Endothelial cell of umbilical vein (primary cell): ENCODE results near the gene FLG. TPM values are rescaled to one million over a fixed set of nuclear protein-coding genes. Genes with fewer than 3 reads are reported as not detected.

ENCODE experiments used
- BruUV-seq: library from RNA; stranded (reverse); fragments of 400-500 nt; replicated peaks from 2 replicates; lab custom pipeline; 2021; lab: Mats Ljungman, UMichigan
- CTCF ChIA-PET: fragments of 300-600, 350-600 bp; sonication (Branson Sonifier 250); formaldehyde crosslinking; loops from one replicate; lab custom pipeline; 2021; ENCODE audit warnings: antibody characterized with exemption, inconsistent platforms; lab: Charles Lee
- POLR2A ChIA-PET: fragments of 300-600, 350-600 bp; sonication (Branson Sonifier 250); formaldehyde crosslinking; loops from one replicate; lab custom pipeline; 2021; ENCODE audit warnings: antibody characterized with exemption, inconsistent platforms; lab: Charles Lee
- DNase-seq: peaks from one replicate; pipeline ENCODE4 v3.0.0-alpha.2; 2011; ENCODE audit warnings: low read depth, low spot score
- FAIRE-seq: peaks from 2 replicates; lab custom pipeline; 2011; peaks lifted over from hg19 to GRCh38; lab: Jason Lieb, UNC
- H2AFZ ChIP-seq: 2 replicates; pipeline ENCODE4 v1.6.0; 2012; ENCODE audit warnings: low read depth, low read length, control low read depth, inconsistent platforms
- H3K27ac ChIP-seq: 2 replicates; pipeline ENCODE4 v1.5.1; 2011; ENCODE audit warnings: low read depth, mild to moderate bottlenecking, control low read depth, low read length, moderate library complexity; ENCODE audit not compliant: insufficient read depth
- H3K27me3 ChIP-seq, 2 experiments: 2 replicates each; pipeline versions ENCODE4 v1.6.0 to v1.6.1; 2011; ENCODE audit warnings: low read length in 2 of 2, mixed read lengths in 1 of 2; ENCODE audit not compliant: control insufficient read depth in 2 of 2, insufficient read depth in 2 of 2
- H3K36me3 ChIP-seq, 2 experiments: 2 replicates in 1 of 2; 3 replicates in 1 of 2; pipeline ENCODE4 v1.5.1; 2011; ENCODE audit warnings: low read length in 2 of 2, mild to moderate bottlenecking in 1 of 2, moderate library complexity in 1 of 2; ENCODE audit not compliant: control insufficient read depth in 2 of 2, insufficient read depth in 2 of 2; ENCODE audit errors: extremely low read depth in 1 of 2
- H3K4me1 ChIP-seq: 3 replicates; pipeline ENCODE4 v1.5.1; 2011; ENCODE audit warnings: mild to moderate bottlenecking, low read length; ENCODE audit not compliant: control insufficient read depth, insufficient read depth; ENCODE audit errors: extremely low read depth
- H3K4me2 ChIP-seq: 2 replicates; pipeline ENCODE4 v1.6.1; 2011; ENCODE audit warnings: low read length, control low read depth, mixed read lengths; ENCODE audit not compliant: insufficient read depth
- H3K4me3 ChIP-seq, 3 experiments: fragments of 200-600 bp in 1 of 3; sonication (generic), shearing (Covaris generic) in 1 of 3; replicated peaks in 1 of 3; 2 replicates each; pipeline ENCODE4 v1.5.1; 2011 to 2016; ENCODE audit warnings: control low read depth in 3 of 3, low read length in 3 of 3, mild to moderate bottlenecking in 2 of 3, inconsistent platforms in 1 of 3, low read depth in 1 of 3, moderate library complexity in 1 of 3; ENCODE audit not compliant: insufficient read depth in 1 of 3
- H3K79me2 ChIP-seq: 2 replicates; pipeline ENCODE4 v1.6.0; 2012; ENCODE audit warnings: low read length, inconsistent platforms; ENCODE audit not compliant: control insufficient read depth, insufficient read depth
- H3K9ac ChIP-seq: replicated peaks from 2 replicates; pipeline ENCODE3; 2011; ENCODE audit warnings: low read length, control low read depth; ENCODE audit not compliant: insufficient read depth; ENCODE audit errors: extremely low read depth
- H3K9me1 ChIP-seq: replicated peaks from 3 replicates; pipeline ENCODE4 v1.6.0; 2011; ENCODE audit warnings: mild to moderate bottlenecking, low read length; ENCODE audit not compliant: control insufficient read depth, insufficient read depth; ENCODE audit errors: extremely low read depth
- H3K9me3 ChIP-seq: replicated peaks from 2 replicates; pipeline ENCODE4 v1.5.1; 2012; ENCODE audit warnings: low read length, inconsistent platforms; ENCODE audit not compliant: control insufficient read depth, insufficient read depth
- H4K20me1 ChIP-seq: replicated peaks from 2 replicates; pipeline ENCODE3; 2011; ENCODE audit warnings: mild to moderate bottlenecking, low read length; ENCODE audit not compliant: control insufficient read depth, insufficient read depth; ENCODE audit errors: extremely low read depth
- EZH2 ChIP-seq: IDR thresholded peaks from 2 replicates; pipeline ENCODE4 v1.6.1; 2012; ENCODE audit warnings: borderline replicate concordance, low read depth, mild to moderate bottlenecking, moderate library complexity, low read length, inconsistent platforms; ENCODE audit not compliant: severe bottlenecking
- FOS ChIP-seq: IDR thresholded peaks from 2 replicates; pipeline ENCODE4 v1.6.1; 2011; ENCODE audit warnings: mild to moderate bottlenecking, low read length, moderate library complexity, borderline replicate concordance; ENCODE audit not compliant: insufficient read depth
- GATA2 ChIP-seq: IDR thresholded peaks from 2 replicates; pipeline ENCODE4 v1.7.0; 2011; ENCODE audit warnings: low read depth, mild to moderate bottlenecking, moderate library complexity, mixed read lengths, low read length; ENCODE audit not compliant: insufficient read length, insufficient read depth
- JUN ChIP-seq: IDR thresholded peaks from 2 replicates; pipeline ENCODE4 v1.6.1; 2011; ENCODE audit warnings: borderline replicate concordance, low read depth; ENCODE audit not compliant: insufficient read length, insufficient read depth
- MYC ChIP-seq: IDR thresholded peaks from one replicate; pipeline ENCODE4 v1.6.1; 2011; ENCODE audit warnings: mild to moderate bottlenecking, low read depth, low read length
- POLR2A ChIP-seq: IDR thresholded peaks from 2 replicates; pipeline ENCODE4 v1.6.1; 2012; ENCODE audit warnings: low read depth, mild to moderate bottlenecking, control low read depth, low read length
- POLR2AphosphoS5 ChIP-seq: IDR thresholded peaks from 2 replicates; pipeline ENCODE4 v1.6.1; 2012; ENCODE audit warnings: low read depth, mild to moderate bottlenecking, control low read depth, low read length, moderate library complexity; ENCODE audit not compliant: insufficient read depth
- dilution Hi-C: fragments of 300-500 bp; cut with MboI; formaldehyde crosslinking; loops from one replicate; pipeline ENCODE4 v1.15.0; 2019; ENCODE audit warnings: low sequenced_read_pairs; ENCODE audit not compliant: extremely low pct_ligation_motif_present
- intact Hi-C: fragments of 100-400 bp; cut with micrococcal nuclease; formaldehyde crosslinking; loops from one replicate; pipeline ENCODE4 v1.10.0; 2022
- polyA plus RNA-seq, 4 experiments: library from polyadenylated mRNA; depleted of rRNA in 3 of 4; stranded (reverse) in 3 of 4; unstranded in 1 of 4; fragments of >200 nt; gene quantifications; 2 replicates each; pipeline versions ENCODE4 v1.2.1 to v1.2.3, GENCODE V29; 2011 to 2012; ENCODE audit warnings: missing spikeins in 1 of 4
- total RNA-seq: library from RNA; stranded (reverse); gene quantifications from 2 replicates; pipeline ENCODE4 v1.2.3, GENCODE V29; 2021
- TF ChIP-seq, protein P1 (sequence below): IDR thresholded peaks from 2 replicates; pipeline ENCODE4 v1.6.1; 2011; ENCODE audit not compliant: insufficient read depth, insufficient read length
- TF ChIP-seq, protein P2 (sequence below), 2 donors: IDR thresholded peaks; 1 replicate in 1 of 2; 2 replicates in 1 of 2; pipeline ENCODE4 v1.5.1; 2011; ENCODE audit warnings: low read length in 2 of 2, mild to moderate bottlenecking in 2 of 2, moderate library complexity in 2 of 2, control low read depth in 1 of 2, inconsistent platforms in 1 of 2, low read depth in 1 of 2; ENCODE audit not compliant: insufficient read depth in 1 of 2; ENCODE audit errors: extremely low read depth in 1 of 2

The FLG gene
- total and polyA plus RNA-seq, 2 donors (not counting 3 experiments of a cell fraction or from before 2014, with no cell fraction given): not detected

DNA sequence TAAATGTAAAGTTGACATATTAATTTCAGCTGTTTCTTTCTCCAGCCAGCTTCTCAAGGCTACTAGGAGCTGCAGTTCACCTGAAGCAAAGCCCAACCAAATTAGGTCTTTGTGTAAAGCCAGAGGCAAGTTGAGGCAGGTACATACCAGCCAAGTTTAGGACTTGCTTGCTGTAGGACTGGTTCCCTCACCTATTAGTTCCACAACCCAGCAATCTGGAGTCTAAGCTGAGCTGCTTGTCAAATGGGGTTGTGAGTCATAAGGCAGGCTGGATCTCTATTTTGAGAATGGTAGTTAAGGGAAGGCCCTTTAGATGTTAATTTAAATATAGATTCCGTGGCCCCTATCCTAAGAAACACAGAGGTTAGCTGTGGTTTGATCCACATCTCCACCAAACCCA, 42.4 kb upstream of the FLG start:
- dilution Hi-C loops (no loop called here), intact Hi-C loops (no loop called here)
- ChIA-PET CTCF (interaction anchor here (1.7 kb wide), 1 partner anchor 20 kb away, joined by 6 read pairs; no protein-coding TSS in a partner anchor), POLR2A (no interaction called here)
- no TSS peak for BruUV-seq
- Histone ChIP-seq H3K9me1 (no peaks in the 10 kb centered on the region), H3K9me3 (no peaks in the 10 kb centered on the region), H2AFZ (no peak overlapping the region), H3K27ac (no peak overlapping the region), H4K20me1 (no peaks in the 10 kb centered on the region), H3K79me2 (no peaks in the 10 kb centered on the region), H3K4me3 (no peak overlapping the region), H3K9ac (no peak overlapping the region), H3K4me2 (no peak overlapping the region), H3K27me3 (no peaks in the 10 kb centered on the region), H3K36me3 (no peaks in the 10 kb centered on the region), H3K4me1 (no peaks in the 10 kb centered on the region)
- TF ChIP-seq JUN: no peak
- DNase-seq (no peak), FAIRE-seq (no peak)

DNA sequence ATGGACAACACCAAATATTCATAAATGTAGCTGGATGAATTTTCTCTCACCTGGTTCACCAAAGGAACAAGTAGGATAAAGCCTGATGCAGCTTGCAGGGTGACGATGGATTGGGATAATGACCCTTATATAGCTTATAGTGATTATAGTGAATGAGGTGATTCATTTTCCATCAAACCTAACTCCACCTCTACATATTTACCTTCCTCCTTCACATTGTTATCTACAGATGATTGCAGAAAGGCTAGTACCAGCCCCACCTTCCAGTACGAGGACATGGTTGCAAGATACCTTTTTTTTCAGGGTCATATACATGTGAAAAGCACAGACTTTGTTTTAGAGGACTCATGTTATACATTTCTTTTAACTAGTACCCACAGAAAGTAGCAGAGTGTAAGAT, 34.9 kb upstream of the FLG start, which contains the start of gene FLG2:
TSS of gene FLG2 (minus strand) at position 101 of the 400 bp plus-strand sequence. CDS start 1,122 bp downstream, outside the sequence.
- Histone ChIP-seq H3K36me3 (no peaks in the 10 kb centered on the region), H3K4me2 (no peak within 1 kb of the TSS), H3K4me1 (no peaks in the 10 kb centered on the region), H3K9me1 (no peaks in the 10 kb centered on the region), H3K27me3 (no peaks in the 10 kb centered on the region), H2AFZ (no peak within 1 kb of the TSS), H3K27ac (no peak within 1 kb of the TSS), H3K9me3 (no peaks in the 10 kb centered on the region), H3K4me3 (no peak within 1 kb of the TSS), H3K9ac (no peak within 1 kb of the TSS), H4K20me1 (no peaks in the 10 kb centered on the region), H3K79me2 (no peaks in the 10 kb centered on the region)
- dilution Hi-C loops: no loop called here
- CTCF ChIA-PET: interaction anchor here (0.6 to 2.8 kb wide), 2 partner anchors 11 to 12 kb away, joined by 3 to 14 read pairs; no protein-coding TSS in a partner anchor
- TF ChIP-seq GATA2 (no peak), POLR2AphosphoS5 (no peak), POLR2A (no peak), MYC (no peak), FOS (no peak), JUN (no peak), EZH2 (no peak)
- TF ChIP-seq, protein P1, sequence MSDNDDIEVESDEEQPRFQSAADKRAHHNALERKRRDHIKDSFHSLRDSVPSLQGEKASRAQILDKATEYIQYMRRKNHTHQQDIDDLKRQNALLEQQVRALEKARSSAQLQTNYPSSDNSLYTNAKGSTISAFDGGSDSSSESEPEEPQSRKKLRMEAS: no peak
- TF ChIP-seq, protein P2, sequence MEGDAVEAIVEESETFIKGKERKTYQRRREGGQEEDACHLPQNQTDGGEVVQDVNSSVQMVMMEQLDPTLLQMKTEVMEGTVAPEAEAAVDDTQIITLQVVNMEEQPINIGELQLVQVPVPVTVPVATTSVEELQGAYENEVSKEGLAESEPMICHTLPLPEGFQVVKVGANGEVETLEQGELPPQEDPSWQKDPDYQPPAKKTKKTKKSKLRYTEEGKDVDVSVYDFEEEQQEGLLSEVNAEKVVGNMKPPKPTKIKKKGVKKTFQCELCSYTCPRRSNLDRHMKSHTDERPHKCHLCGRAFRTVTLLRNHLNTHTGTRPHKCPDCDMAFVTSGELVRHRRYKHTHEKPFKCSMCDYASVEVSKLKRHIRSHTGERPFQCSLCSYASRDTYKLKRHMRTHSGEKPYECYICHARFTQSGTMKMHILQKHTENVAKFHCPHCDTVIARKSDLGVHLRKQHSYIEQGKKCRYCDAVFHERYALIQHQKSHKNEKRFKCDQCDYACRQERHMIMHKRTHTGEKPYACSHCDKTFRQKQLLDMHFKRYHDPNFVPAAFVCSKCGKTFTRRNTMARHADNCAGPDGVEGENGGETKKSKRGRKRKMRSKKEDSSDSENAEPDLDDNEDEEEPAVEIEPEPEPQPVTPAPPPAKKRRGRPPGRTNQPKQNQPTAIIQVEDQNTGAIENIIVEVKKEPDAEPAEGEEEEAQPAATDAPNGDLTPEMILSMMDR (IDR thresholded peaks at IDR 0.05; ENCODE audit: extremely low read depth in 1 of 2, insufficient read depth in 1 of 2, low read depth in 1 of 2, low read length in 2 of 2): no peak
- no TSS peak for BruUV-seq
- DNase-seq: no peak
- no peak for FAIRE-seq
- intact Hi-C loops: no loop called here
- POLR2A ChIA-PET: no interaction called here
